Tibial nerve (tissue), 4 donors: ENCODE results near the gene PXDN. TPM values are rescaled to one million over a fixed set of nuclear protein-coding genes. Genes with fewer than 3 reads are reported as not detected.

Experiments
- DNase-seq, 2 donors: peaks; one replicate each; pipeline ENCODE4 v3.0.0-alpha.2; 2019; ENCODE audit warnings: low spot score in 2 of 2
- H3K27ac ChIP-seq, 4 donors: fragments of 200-600 bp; sonication (generic) in 3 of 4; one replicate each; pipeline ENCODE4 v1.5.1; 2017 to 2019; ENCODE audit warnings: mild to moderate bottlenecking in 1 of 4
- H3K27me3 ChIP-seq, 2 donors: fragments of 200-600 bp; sonication (generic) in 1 of 2; one replicate each; pipeline versions ENCODE4 v1.5.1 to v1.6.0; 2017 to 2019
- H3K36me3 ChIP-seq, 3 donors: fragments of 200-600 bp; sonication (generic); one replicate each; pipeline ENCODE4 v1.5.1; 2018 to 2019
- H3K4me1 ChIP-seq, 4 donors: fragments of 200-600 bp; sonication (generic) in 3 of 4; one replicate each; pipeline ENCODE4 v1.5.1; 2017 to 2019
- H3K4me3 ChIP-seq, 4 donors: fragments of 200-600 bp; sonication (generic) in 3 of 4; one replicate each; pipeline ENCODE4 v1.5.1; 2017 to 2019; ENCODE audit warnings: mild to moderate bottlenecking in 1 of 4, moderate library complexity in 1 of 4
- H3K9me3 ChIP-seq, 4 donors: fragments of 200-600 bp; sonication (generic) in 3 of 4; one replicate each; pipeline ENCODE4 v1.5.1; 2017 to 2019
- EP300 ChIP-seq, 2 donors: sonication (generic); formaldehyde crosslinking; IDR thresholded peaks; one replicate each; pipeline ENCODE4 v1.6.1; 2017; ENCODE audit warnings: antibody characterized with exemption in 2 of 2, mild to moderate bottlenecking in 1 of 2
- POLR2A ChIP-seq, 2 donors: fragments of 450-650 bp; IDR thresholded peaks; one replicate each; pipeline ENCODE4 v1.6.1; 2017; ENCODE audit warnings: antibody characterized with exemption in 2 of 2, mild to moderate bottlenecking in 2 of 2, moderate library complexity in 2 of 2
- WGBS, 2 donors: methylation state at CpG; one replicate each; pipeline ENCODE4 v1.1.5; 2018; 5-methylcytosine and 5-hydroxymethylcytosine counted together
- total RNA-seq, 4 donors: library from RNA; depleted of rRNA; stranded (reverse); fragments of >200 nt; gene quantifications; one replicate each; pipeline ENCODE4 v1.1.0, GENCODE V29; 2016
- TF ChIP-seq, protein P1 (sequence below), 5 experiments: fragments of 200-600 bp in 3 of 5; fragments of 450-650 bp in 2 of 5; sonication (generic) in 3 of 5; IDR thresholded peaks; one replicate each; pipeline ENCODE4 v1.5.1; 2016 to 2019; ENCODE audit warnings: antibody characterized with exemption in 5 of 5, mild to moderate bottlenecking in 3 of 5, moderate library complexity in 2 of 5

The PXDN gene
- total RNA-seq, 4 donors from 2014 or later, result 40.4 to 72.6 (median 52.4) TPM

DNA sequence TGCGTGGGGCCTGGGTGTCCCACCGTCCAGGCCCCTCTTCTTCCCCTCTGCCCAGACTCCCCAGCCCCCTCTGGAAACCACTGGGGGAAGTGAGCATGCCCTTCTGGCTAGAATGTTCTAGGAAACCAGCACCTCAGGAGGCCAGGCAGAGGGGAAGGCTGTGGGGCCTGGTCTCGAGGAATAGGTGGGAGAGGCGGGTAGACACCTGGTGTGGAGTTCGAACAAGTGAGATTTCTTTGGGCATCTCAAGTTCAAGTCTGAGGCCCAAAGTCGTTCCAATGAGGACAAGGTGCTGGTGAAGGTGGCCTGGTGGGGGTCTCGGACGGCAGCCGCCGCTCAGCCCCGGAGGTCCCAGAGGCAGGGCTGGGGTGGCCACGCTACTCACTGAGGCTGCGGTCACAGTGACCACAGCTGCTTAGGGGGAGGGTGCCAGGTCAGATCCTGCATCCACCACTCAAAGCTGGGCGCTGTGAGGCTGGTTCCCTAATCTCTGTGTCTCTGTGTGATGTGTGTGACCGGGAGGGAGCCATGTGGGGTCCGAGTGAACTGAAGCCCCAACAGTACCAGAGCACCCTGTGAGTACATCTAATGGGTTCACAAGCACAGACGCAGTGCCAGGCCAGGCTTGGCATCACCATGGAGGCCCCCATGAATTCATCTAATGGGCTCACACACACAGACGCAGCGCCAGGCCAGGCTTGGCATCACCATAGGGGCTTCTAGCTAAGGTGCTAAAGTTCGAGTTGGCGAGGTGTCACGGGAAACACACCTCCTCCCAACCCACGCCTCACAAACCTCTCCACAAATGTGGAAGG, 26.5 kb upstream of the PXDN start:
- TF ChIP-seq EP300 (IDR thresholded peaks at IDR 0.05) (no peak), POLR2A (IDR thresholded peaks at IDR 0.05) (no peak)
- TF ChIP-seq, protein P1, sequence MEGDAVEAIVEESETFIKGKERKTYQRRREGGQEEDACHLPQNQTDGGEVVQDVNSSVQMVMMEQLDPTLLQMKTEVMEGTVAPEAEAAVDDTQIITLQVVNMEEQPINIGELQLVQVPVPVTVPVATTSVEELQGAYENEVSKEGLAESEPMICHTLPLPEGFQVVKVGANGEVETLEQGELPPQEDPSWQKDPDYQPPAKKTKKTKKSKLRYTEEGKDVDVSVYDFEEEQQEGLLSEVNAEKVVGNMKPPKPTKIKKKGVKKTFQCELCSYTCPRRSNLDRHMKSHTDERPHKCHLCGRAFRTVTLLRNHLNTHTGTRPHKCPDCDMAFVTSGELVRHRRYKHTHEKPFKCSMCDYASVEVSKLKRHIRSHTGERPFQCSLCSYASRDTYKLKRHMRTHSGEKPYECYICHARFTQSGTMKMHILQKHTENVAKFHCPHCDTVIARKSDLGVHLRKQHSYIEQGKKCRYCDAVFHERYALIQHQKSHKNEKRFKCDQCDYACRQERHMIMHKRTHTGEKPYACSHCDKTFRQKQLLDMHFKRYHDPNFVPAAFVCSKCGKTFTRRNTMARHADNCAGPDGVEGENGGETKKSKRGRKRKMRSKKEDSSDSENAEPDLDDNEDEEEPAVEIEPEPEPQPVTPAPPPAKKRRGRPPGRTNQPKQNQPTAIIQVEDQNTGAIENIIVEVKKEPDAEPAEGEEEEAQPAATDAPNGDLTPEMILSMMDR (IDR thresholded peaks at IDR 0.05), result no peak
- 88% methylated on average over 22 to 23 of the region's 23 CpGs for WGBS, 2 donors
- H3K27me3 ChIP-seq, result no peaks in the 10 kb centered on the region
- no peaks in the 10 kb centered on the region for H3K36me3 ChIP-seq
- no peaks in the 10 kb centered on the region for H3K9me3 ChIP-seq
- no peaks in the 10 kb centered on the region for H3K4me1 ChIP-seq
- H3K27ac ChIP-seq, result no peak overlapping the region
- H3K4me3 ChIP-seq, result no peak overlapping the region
- no peak for DNase-seq

DNA sequence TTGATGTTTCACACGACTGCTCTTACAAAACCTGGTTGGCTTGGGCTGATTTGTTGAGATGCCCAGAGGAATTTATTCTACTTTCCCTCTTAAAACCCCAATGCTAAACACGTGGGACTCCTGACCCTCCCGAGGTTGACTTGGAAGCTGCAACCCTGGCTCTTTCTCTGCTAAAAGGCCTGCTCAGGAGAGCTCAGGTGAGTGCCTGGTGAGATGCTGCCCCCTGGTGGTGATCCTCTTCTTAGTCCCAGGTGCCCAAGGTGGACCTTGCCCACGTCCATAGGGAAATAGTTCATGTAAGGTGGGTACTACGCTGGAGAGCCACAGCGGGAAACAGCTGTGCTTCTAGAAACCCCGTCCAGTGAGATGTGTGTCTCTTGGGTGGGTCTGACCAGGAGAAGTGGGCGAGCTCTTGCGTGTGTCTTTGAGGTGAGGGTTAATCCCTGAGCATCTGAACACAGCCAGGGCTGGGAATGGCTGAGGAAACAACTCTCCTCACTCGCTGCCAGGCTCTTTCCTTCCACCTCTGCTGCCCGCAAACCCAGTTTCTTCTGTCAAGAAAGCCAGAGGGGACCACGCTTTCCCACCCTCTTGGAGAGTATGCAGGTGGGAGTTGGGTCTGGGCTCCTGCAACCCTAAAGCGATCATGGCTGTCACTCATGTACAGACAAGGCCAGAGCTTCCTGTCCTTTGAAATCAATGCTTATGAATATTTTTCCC, 25.5 kb upstream of the PXDN start:
- no peaks in the 10 kb centered on the region for H3K27me3 ChIP-seq
- H3K9me3 ChIP-seq, result no peaks in the 10 kb centered on the region
- no peaks in the 10 kb centered on the region for H3K4me1 ChIP-seq
- peak; percentile 35 to 44 for DNase-seq
- no peak for TF ChIP-seq EP300 (IDR thresholded peaks at IDR 0.05)
- TF ChIP-seq, protein P1 (IDR thresholded peaks at IDR 0.05), result peak; percentile 44 to 63 (median 55)
- WGBS, 2 donors, result 51 to 58% methylated on average over 13 of the region's 13 CpGs
- no peaks in the 10 kb centered on the region for H3K36me3 ChIP-seq
- no peak overlapping the region for H3K4me3 ChIP-seq
- no peak overlapping the region for H3K27ac ChIP-seq

DNA sequence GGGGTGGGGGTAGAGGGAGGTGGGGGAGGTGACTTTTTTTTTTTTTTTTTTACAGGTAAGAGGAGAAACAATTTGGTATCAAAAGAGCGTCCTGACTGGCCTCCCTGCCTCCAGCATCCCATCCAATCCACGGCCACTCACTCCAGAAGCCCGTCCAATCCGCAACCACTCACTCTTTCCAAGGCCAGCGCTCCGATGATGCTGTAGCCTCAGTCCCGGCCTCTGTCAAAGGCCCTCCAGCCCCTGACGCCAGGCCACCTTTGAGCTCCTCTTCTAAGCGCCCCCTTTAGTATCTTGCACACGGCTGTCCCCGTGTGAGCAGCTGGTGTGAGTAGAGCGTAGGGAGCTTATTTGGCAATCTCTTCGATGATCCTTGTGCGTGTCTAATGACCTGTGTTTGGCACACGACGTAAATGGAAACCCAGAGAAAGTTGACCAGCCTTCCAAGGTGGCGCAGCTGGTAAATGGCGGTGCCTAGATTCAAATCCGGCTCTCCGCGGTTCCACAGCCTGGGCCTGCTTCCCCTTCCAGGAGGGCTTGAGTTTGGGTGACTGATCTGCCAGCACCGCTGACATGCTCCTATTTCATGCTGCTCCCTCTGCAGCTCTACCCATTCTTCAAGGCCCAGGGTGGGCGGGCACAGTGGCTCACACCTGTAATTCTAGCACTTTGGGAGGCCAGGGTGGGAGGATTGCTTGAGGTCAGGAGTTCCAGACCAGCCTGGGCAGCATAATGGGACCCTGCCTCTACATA, 23.8 kb upstream of the PXDN start:
- H3K36me3 ChIP-seq, result no peaks in the 10 kb centered on the region
- H3K4me3 ChIP-seq, result no peak overlapping the region
- no peaks in the 10 kb centered on the region for H3K9me3 ChIP-seq
- TF ChIP-seq EP300 (IDR thresholded peaks at IDR 0.05), result no peak
- no peak for TF ChIP-seq POLR2A (IDR thresholded peaks at IDR 0.05)
- TF ChIP-seq, protein P1 (IDR thresholded peaks at IDR 0.05), result no peak
- 90 to 95% methylated on average over 21 to 23 of the region's 23 CpGs for WGBS, 2 donors
- H3K27me3 ChIP-seq, result no peaks in the 10 kb centered on the region
- H3K27ac ChIP-seq, result no peak overlapping the region
- H3K4me1 ChIP-seq, result no peaks in the 10 kb centered on the region
- DNase-seq, result no peak

DNA sequence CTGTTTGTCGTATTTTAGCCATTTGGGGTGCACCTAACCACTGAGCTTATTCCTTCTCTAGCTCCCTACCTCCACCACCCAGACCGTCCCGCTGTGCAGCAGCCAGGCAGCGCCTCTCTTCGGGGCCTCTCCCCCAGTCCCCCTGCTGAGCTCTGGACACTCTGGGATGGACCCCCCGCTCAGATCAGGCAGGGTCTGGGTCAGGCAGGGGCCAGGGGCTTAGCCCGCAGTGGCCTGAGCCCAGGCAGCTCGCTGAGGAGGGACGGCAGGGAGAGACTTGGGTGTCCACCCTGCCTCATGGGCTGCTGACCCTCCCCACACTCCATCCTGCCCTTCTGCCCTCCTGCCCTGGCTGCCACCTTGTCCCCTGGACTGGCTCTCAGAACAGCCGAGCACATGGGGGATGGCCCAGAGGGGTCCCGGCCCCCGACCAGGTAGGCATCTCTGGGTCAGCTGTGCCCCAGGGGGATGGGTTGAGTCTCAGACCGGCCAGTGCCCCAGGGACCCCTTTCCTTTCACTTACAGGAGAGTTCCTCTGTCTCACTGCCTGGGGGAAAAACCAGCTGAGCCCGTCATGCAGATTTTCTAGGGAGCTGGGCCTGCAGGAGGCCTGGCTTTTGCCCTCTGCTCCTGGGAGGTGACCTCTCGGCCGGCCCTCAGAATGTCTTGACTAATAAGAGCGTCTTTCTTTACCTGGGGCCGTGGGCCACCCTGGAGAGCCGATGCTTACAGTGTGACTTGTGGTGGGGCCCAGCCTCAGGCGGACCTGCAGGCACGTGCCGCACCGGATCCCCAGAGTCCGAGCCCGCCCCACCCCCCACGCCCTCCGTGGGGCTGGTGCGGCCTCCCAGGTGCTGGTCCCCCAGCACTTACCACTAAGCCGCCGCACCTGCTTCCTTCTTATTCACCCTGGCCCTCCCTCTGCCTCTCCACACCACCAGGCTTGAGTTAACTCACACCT, 22.8 kb upstream of the PXDN start:
- DNase-seq, result no peak
- no peaks in the 10 kb centered on the region for H3K9me3 ChIP-seq
- H3K27me3 ChIP-seq, result no peaks in the 10 kb centered on the region
- no peaks in the 10 kb centered on the region for H3K36me3 ChIP-seq
- H3K4me3 ChIP-seq, result no peak overlapping the region
- H3K27ac ChIP-seq, result no peak overlapping the region
- no peaks in the 10 kb centered on the region for H3K4me1 ChIP-seq
- WGBS, 2 donors, result 67 to 69% methylated on average over 24 to 30 of the region's 30 CpGs
- TF ChIP-seq POLR2A (IDR thresholded peaks at IDR 0.05) (no peak), EP300 (IDR thresholded peaks at IDR 0.05) (no peak)
- TF ChIP-seq, protein P1 (IDR thresholded peaks at IDR 0.05), result no peak
